Activated CD4-positive, alpha-beta T cell treated with anti-CD3 and anti-CD28 coated beads, Interleukin-2, Interleukin-6, amounts not matched to agents 100 ng/mL and 50 ng/mL, durations not matched to agents 16 hours and 8 hours (primary cell): ENCODE measurements around the gene DNAAF5.

ENCODE experiments used
- DNase-seq: peaks from one replicate; pipeline ENCODE4 v3.0.0-alpha.2; 2020

DNAAF5 gene

GRCh38 chr7:818031-818699 lies 91.7 kb downstream of the DNAAF5 start:
- peak; percentile 30 for DNase-seq

GRCh38 chr7:820341-820740 lies 93.8 kb downstream of the DNAAF5 start:
- DNase-seq: no peak

- DNase-seq: no peak
These were observed 95.2 kb downstream of the DNAAF5 start for GRCh38 chr7:821688-822087.

- DNase-seq: no peak
These were observed 96.3 kb downstream of the DNAAF5 start for GRCh38 chr7:822692-823276.

GRCh38 chr7:823649-824048 lies 97.2 kb downstream of the DNAAF5 start:
- no peak for DNase-seq

GRCh38 chr7:824081-824480 lies 97.6 kb downstream of the DNAAF5 start:
- no peak for DNase-seq

- DNase-seq: no peak
These were observed 98.2 kb downstream of the DNAAF5 start for GRCh38 chr7:824664-825063.

- no peak for DNase-seq
These were observed 98.9 kb downstream of the DNAAF5 start for GRCh38 chr7:825386-825785.

- no peak for DNase-seq
These were observed 99.9 kb downstream of the DNAAF5 start for GRCh38 chr7:826230-826917.

- DNase-seq: no peak
These were observed 102.5 kb downstream of the DNAAF5 start for GRCh38 chr7:828793-829561.

GRCh38 chr7:830069-830468 lies 103.6 kb downstream of the DNAAF5 start:
- DNase-seq: no peak

GRCh38 chr7:831596-832166 lies 105.2 kb downstream of the DNAAF5 start:
- DNase-seq: peak; percentile 79

- peak; percentile 68 for DNase-seq
These were observed 105.9 kb downstream of the DNAAF5 start, which contains the start of gene SUN1 for GRCh38 chr7:832167-832967. Gene SUN1 (plus strand): TSS chr7:832476. CDS start chr7:832525, 49 bp downstream.

- DNase-seq: no peak
These were observed 106.5 kb downstream of the DNAAF5 start for GRCh38 chr7:832968-833424.

- DNase-seq: no peak
These were observed 107.2 kb downstream of the DNAAF5 start for GRCh38 chr7:833601-834258.

GRCh38 chr7:834277-834676 lies 107.8 kb downstream of the DNAAF5 start:
- no peak for DNase-seq

GRCh38 chr7:835021-835420 lies 108.5 kb downstream of the DNAAF5 start:
- no peak for DNase-seq

GRCh38 chr7:835485-836401 lies 109.2 kb downstream of the DNAAF5 start:
- no peak for DNase-seq
